GM10248 (cell line): ENCODE results near the gene CACNA1C.

Source experiments
- CTCF ChIA-PET: fragments of 300-600 bp; sonication (Branson Sonifier 250); formaldehyde crosslinking; extraction: SDS; loops from one replicate; lab custom pipeline; 2021; ENCODE audit warnings: antibody characterized with exemption; lab: Yijun Ruan, JAX
- POLR2A ChIA-PET: fragments of 350-650 bp; sonication (Branson Sonifier 250); formaldehyde crosslinking; extraction: SDS; loops from one replicate; lab custom pipeline; 2020; ENCODE audit warnings: antibody characterized with exemption; lab: Yijun Ruan, JAX
- DNase-seq: peaks from one replicate; pipeline ENCODE4 v3.0.0; 2012; ENCODE audit errors: extremely low spot score
- TF ChIP-seq, protein P1 (sequence below): IDR thresholded peaks from 2 replicates; pipeline ENCODE4 v1.5.1; 2012; ENCODE audit warnings: mild to moderate bottlenecking, low read depth; ENCODE audit errors: extremely low read depth, missing control alignments, control extremely low read depth

The CACNA1C gene

DNA sequence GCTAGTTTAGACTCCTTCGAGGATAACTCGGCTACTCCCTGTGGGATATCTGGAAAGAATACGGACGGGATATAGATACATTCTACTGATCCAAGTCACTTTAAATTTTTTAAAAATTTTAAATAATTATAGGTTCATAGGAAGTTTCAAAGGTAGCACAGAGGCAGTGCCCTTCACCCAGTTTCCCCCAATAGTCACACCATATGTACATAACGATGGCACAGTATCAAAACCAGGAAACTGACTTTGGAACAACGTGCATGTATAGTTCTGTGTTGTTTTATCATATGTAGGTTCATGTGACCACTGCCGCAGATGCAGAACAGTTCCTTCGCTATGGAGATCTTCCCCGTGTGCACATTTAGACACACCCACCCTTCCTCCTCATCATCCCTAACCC lies 352.3 kb downstream of the CACNA1C start:
- ChIA-PET CTCF (interaction anchor here (0.9 to 1.9 kb wide), 2 partner anchors 10 to 17 kb away, joined by 3 to 10 read pairs; no protein-coding TSS in a partner anchor), POLR2A (no interaction called here)
- TF ChIP-seq, protein P1, sequence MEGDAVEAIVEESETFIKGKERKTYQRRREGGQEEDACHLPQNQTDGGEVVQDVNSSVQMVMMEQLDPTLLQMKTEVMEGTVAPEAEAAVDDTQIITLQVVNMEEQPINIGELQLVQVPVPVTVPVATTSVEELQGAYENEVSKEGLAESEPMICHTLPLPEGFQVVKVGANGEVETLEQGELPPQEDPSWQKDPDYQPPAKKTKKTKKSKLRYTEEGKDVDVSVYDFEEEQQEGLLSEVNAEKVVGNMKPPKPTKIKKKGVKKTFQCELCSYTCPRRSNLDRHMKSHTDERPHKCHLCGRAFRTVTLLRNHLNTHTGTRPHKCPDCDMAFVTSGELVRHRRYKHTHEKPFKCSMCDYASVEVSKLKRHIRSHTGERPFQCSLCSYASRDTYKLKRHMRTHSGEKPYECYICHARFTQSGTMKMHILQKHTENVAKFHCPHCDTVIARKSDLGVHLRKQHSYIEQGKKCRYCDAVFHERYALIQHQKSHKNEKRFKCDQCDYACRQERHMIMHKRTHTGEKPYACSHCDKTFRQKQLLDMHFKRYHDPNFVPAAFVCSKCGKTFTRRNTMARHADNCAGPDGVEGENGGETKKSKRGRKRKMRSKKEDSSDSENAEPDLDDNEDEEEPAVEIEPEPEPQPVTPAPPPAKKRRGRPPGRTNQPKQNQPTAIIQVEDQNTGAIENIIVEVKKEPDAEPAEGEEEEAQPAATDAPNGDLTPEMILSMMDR: no peak

GRCh38 chr12:2406903-2407302 lies 354.1 kb downstream of the CACNA1C start:
- TF ChIP-seq, protein P1: no peak
- CTCF ChIA-PET: no interaction called here
- POLR2A ChIA-PET: no interaction called here
- DNase-seq: no peak

More for the DNA sequence above, 352.3 kb downstream of the CACNA1C start:
- DNase-seq: no peak

DNA sequence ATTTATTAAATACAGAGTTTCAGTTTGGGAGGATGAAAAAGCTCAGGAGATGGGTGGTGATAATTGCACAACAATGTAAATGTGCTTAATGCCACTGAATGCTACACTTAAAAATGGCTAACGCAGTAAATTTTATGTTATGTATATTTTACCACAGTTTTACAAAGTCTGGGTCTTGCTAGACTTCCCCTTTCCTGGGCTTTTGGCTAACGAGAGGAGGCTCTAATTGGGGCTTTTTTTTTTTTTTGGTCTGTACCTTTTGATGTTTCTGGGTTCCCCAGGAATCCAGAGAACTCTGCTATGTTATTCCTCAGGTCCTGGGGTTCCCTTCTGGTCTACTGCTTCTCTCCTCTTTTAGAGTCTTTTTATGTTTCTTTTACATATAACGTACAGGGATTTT lies 355.5 kb downstream of the CACNA1C start:
- CTCF ChIA-PET: no interaction called here
- DNase-seq: no peak
- TF ChIP-seq, protein P1: no peak
- POLR2A ChIA-PET: no interaction called here

GRCh38 chr12:2409656-2410265 lies 357.0 kb downstream of the CACNA1C start:
- ChIA-PET POLR2A (no interaction called here), CTCF (no interaction called here)
- TF ChIP-seq, protein P1: no peak
- no peak for DNase-seq

- TF ChIP-seq, protein P1: no peak
- POLR2A ChIA-PET: no interaction called here
- CTCF ChIA-PET: interaction anchor here (1.4 kb wide), 1 partner anchor 16 kb away, joined by 3 read pairs; no protein-coding TSS in a partner anchor
- DNase-seq: no peak
Observed at GRCh38 chr12:2410496-2410895, 357.7 kb downstream of the CACNA1C start.

GRCh38 chr12:2411011-2411410 lies 358.2 kb downstream of the CACNA1C start:
- TF ChIP-seq, protein P1: no peak
- DNase-seq: no peak
- ChIA-PET CTCF (interaction anchor here (1.4 kb wide), 1 partner anchor 16 kb away, joined by 3 read pairs; no protein-coding TSS in a partner anchor), POLR2A (no interaction called here)
